Measurements from ENCODE around the gene KCTD4.

GRCh38 chr13:45231722-45232121, 30.9 kb upstream of the KCTD4 start:
- no peak for TF ChIP-seq EZH2 (IDR thresholded peaks at IDR 0.05; ENCODE audit: low read length)
- TF ChIP-seq, protein P1, sequence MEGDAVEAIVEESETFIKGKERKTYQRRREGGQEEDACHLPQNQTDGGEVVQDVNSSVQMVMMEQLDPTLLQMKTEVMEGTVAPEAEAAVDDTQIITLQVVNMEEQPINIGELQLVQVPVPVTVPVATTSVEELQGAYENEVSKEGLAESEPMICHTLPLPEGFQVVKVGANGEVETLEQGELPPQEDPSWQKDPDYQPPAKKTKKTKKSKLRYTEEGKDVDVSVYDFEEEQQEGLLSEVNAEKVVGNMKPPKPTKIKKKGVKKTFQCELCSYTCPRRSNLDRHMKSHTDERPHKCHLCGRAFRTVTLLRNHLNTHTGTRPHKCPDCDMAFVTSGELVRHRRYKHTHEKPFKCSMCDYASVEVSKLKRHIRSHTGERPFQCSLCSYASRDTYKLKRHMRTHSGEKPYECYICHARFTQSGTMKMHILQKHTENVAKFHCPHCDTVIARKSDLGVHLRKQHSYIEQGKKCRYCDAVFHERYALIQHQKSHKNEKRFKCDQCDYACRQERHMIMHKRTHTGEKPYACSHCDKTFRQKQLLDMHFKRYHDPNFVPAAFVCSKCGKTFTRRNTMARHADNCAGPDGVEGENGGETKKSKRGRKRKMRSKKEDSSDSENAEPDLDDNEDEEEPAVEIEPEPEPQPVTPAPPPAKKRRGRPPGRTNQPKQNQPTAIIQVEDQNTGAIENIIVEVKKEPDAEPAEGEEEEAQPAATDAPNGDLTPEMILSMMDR (optimal IDR thresholded peaks at IDR 0.05 in 1 of 3, IDR thresholded peaks at IDR 0.05 in 1 of 3, conservative IDR thresholded peaks at IDR 0.05 in 1 of 3; ENCODE audit: extremely low read depth in 1 of 3, insufficient read depth in 2 of 3, low read length in 3 of 3) = no peak

All from keratinocyte (primary cell).